Adrenal gland (tissue), 12 donors: ENCODE measurements around the gene ZNF83. TPM values are rescaled to one million over a fixed set of nuclear protein-coding genes. Genes with fewer than 3 reads are reported as not detected.
A peak's percentile ranks its signal among the peaks of the same experiment; 100 is the strongest.

Source experiments
- DNase-seq, 7 donors: peaks; one replicate each; pipeline ENCODE4 v3.0.0-alpha.2; 2019 to 2020
- H3K27ac ChIP-seq, 5 donors: fragments of 200-600 bp; sonication (generic) in 4 of 5; 1 replicate in 3 of 5; 2 replicates in 2 of 5; pipeline versions ENCODE4 v1.5.1 to v1.8.0; 2016 to 2020; ENCODE audit warnings: mild to moderate bottlenecking in 1 of 5
- H3K27me3 ChIP-seq: fragments of 200-600 bp; 2 replicates; pipeline ENCODE4 v1.8.0; 2021
- H3K36me3 ChIP-seq, 2 donors: fragments of 200-600 bp; replicated peaks in 1 of 2; 1 replicate in 1 of 2; 2 replicates in 1 of 2; pipeline versions ENCODE4 v1.5.1 to v1.8.0; 2018 to 2022
- H3K4me1 ChIP-seq, 2 donors: fragments of 200-600 bp; replicated peaks in 1 of 2; 1 replicate in 1 of 2; 2 replicates in 1 of 2; pipeline versions ENCODE4 v1.5.1 to v1.8.0; 2018 to 2021
- H3K4me3 ChIP-seq, 4 donors: fragments of 200-600 bp; sonication (generic) in 3 of 4; one replicate each; pipeline ENCODE4 v1.5.1; 2016 to 2018
- H3K9me3 ChIP-seq, 3 donors: fragments of 200-600 bp; sonication (generic) in 1 of 3; replicated peaks in 1 of 3; 1 replicate in 2 of 3; 2 replicates in 1 of 3; pipeline versions ENCODE4 v1.5.1 to v1.8.0; 2016 to 2021
- POLR2A ChIP-seq, 2 donors: fragments of 450-650 bp; IDR thresholded peaks; one replicate each; pipeline ENCODE4 v1.6.1; 2017; ENCODE audit warnings: antibody characterized with exemption in 2 of 2, mild to moderate bottlenecking in 2 of 2, moderate library complexity in 1 of 2
- WGBS, 4 donors: extraction: QIAGEN DNeasy Blood & Tissue Kit in 2 of 4; methylation state at CpG; one replicate each; pipeline versions ENCODE4 v1.1.5 to v1.1.7; 2013 to 2017; 5-methylcytosine and 5-hydroxymethylcytosine counted together
- intact Hi-C, 2 donors: fragments of 100-400 bp; cut with DNase I; formaldehyde crosslinking; loops; one replicate each; pipeline versions ENCODE4 v1.14.1 to v1.15.0; 2022 to 2023
- polyA plus RNA-seq, 3 donors: library from polyadenylated mRNA; stranded (reverse); fragments of 200-250 nt in 2 of 3; fragments of 350-450 nt in 1 of 3; fragmentation: Illumina TruSeq in 1 of 3; extraction: RNeasy Lipid Tissue Mini Kit (QIAGEN cat#74804) in 1 of 3; gene quantifications; one replicate each; pipeline ENCODE4 v1.2.3, GENCODE V29; 2013 to 2014
- total RNA-seq, 9 donors: library from RNA; depleted of rRNA in 4 of 9; stranded (reverse); fragments of >200 nt in 4 of 9; fragments of 120-200 nt in 1 of 9; fragmentation: NEBNext Ultra II Directional in 1 of 9; extraction: Animal tissue kit (Norgen Biotek cat#: 25700) in 1 of 9; gene quantifications; one replicate each; pipeline versions ENCODE4 v1.1.0 to v1.2.4, GENCODE V29; 2013 to 2023
- TF ChIP-seq, protein P1 (sequence below), 6 experiments: fragments of 450-650 bp in 4 of 6; fragments of 200-600 bp in 2 of 6; sonication (generic) in 1 of 6; IDR thresholded peaks; 1 replicate in 5 of 6; 2 replicates in 1 of 6; pipeline versions ENCODE4 v1.5.1 to v1.8.0; 2016 to 2021; ENCODE audit warnings: antibody characterized with exemption in 6 of 6, mild to moderate bottlenecking in 2 of 6, moderate library complexity in 1 of 6
- donor health status: healthy with polysubstance abuse.
- donor health status: Bipolar disorder and iron deficiency.
- donor health status: DM: yes; HTN: yes; CAD: no.
- donor health status: DM: no; HTN: no; CAD: no.
- donor health status: DM: no; HTN: no; CAD: no.
- donor health status: DM: yes; HTN: yes; CAD: no.

ZNF83 gene
- total and polyA plus RNA-seq, 12 donors: 23.4 to 344 (median 66.1) TPM

DNA sequence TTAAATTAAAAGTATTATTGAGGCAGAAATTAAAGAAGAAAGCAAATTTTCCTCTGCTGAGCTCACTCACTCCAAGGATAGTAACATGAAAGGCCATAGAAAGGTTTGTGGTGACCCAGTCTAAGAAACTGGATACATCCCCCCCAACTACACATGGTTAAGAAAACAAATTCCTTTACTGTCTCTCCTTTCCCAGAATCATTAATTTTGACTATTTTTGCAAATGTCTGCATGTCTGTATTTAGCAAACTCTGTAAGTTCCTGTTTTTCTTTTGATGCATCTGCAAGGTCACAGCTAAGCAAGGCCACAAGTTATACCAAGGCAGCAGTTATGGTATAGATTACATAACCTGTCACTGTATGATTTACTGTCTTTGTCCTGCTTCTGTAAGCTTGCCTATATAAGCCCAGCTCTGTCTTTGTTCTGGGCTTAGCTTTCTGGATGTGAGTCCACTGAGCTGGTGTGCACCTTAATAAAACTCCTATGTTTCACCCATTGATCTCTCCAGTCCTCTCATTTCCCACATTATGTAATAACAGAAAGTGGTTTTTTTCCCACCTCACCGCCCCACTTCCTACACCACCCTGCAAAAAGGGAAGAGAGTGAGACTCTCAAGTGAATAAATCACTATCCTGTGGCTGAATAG lies 8.5 kb upstream of the ZNF83 start:
- no peak for DNase-seq
- no peak for TF ChIP-seq POLR2A (IDR thresholded peaks at IDR 0.05)
- TF ChIP-seq, protein P1, sequence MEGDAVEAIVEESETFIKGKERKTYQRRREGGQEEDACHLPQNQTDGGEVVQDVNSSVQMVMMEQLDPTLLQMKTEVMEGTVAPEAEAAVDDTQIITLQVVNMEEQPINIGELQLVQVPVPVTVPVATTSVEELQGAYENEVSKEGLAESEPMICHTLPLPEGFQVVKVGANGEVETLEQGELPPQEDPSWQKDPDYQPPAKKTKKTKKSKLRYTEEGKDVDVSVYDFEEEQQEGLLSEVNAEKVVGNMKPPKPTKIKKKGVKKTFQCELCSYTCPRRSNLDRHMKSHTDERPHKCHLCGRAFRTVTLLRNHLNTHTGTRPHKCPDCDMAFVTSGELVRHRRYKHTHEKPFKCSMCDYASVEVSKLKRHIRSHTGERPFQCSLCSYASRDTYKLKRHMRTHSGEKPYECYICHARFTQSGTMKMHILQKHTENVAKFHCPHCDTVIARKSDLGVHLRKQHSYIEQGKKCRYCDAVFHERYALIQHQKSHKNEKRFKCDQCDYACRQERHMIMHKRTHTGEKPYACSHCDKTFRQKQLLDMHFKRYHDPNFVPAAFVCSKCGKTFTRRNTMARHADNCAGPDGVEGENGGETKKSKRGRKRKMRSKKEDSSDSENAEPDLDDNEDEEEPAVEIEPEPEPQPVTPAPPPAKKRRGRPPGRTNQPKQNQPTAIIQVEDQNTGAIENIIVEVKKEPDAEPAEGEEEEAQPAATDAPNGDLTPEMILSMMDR (IDR thresholded peaks at IDR 0.05): no peak
- Histone ChIP-seq H3K4me3 (no peak overlapping the region), H3K9me3 (peaks cover 0 to 7% (median 0%) of the 10 kb centered on the region in 3 donors), H3K27ac (no peak overlapping the region), H3K4me1 (no peaks in the 10 kb centered on the region), H3K27me3 (no peaks in the 10 kb centered on the region), H3K36me3 (no peaks in the 10 kb centered on the region)
- WGBS, 4 donors: 86 to 100% (median 93%) methylated on average over 1 of the region's 1 CpG
- intact Hi-C loops: no loop called here

DNA sequence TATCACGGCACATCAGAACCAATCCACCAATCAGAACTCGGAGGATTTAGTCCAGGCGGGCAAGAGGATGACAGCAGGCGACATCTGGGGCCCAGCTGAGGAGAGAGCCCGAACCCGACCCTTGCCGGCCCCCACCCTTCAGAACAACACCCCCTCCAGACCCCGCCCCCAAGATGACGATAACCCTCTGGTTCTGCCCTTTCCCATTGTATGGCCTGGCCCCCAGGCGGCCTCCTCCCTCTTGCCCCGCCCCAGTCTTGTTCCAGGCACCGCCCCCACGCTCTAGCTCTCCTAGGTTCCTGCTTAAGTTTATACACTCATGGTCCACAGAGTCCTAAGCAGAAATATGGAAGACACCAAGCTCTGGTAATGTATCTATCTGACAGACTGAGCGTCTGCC lies 2.8 kb upstream of the ZNF83 start:
- Histone ChIP-seq H3K4me1 (peaks cover 10 to 12% of the 10 kb centered on the region in 2 donors), H3K4me3 (no peak overlapping the region), H3K27me3 (no peaks in the 10 kb centered on the region), H3K27ac (no peak overlapping the region), H3K36me3 (no peaks in the 10 kb centered on the region), H3K9me3 (no peaks in the 10 kb centered on the region)
- intact Hi-C loops: no loop called here
- DNase-seq: no peak
- TF ChIP-seq POLR2A (IDR thresholded peaks at IDR 0.05): no peak
- TF ChIP-seq, protein P1 (IDR thresholded peaks at IDR 0.05): no peak
- WGBS, 4 donors: 61 to 71% (median 65%) methylated on average over 10 to 14 of the region's 14 CpGs

DNA sequence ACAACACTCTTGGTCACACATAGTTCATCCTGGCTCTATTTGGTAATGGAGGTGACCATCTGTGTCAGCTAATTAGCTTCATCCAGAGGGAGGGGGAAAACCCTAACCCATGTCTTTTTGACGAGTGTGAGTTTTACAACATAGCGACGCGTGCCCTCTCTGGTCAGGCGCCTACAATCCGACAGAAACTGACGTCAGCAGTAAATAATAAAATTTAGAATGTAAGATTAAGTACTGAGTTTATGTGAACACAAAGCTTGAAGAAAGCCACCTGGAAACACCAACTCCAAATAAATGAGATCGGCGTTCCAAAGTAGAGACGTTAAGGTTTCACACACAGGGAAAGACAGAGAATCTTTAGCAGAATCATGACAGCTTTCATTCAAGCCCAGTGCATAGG lies 1.8 kb upstream of the ZNF83 start:
- Histone ChIP-seq H3K9me3 (no peaks in the 10 kb centered on the region), H3K4me1 (peaks cover 10 to 12% of the 10 kb centered on the region in 2 donors), H3K27me3 (no peaks in the 10 kb centered on the region), H3K4me3 (no peak overlapping the region), H3K27ac (no peak overlapping the region), H3K36me3 (no peaks in the 10 kb centered on the region)
- no peak for DNase-seq
- TF ChIP-seq, protein P1 (IDR thresholded peaks at IDR 0.05): no peak
- intact Hi-C loops: no loop called here
- WGBS, 4 donors: 89 to 94% (median 92%) methylated on average over 10 of the region's 10 CpGs

DNA sequence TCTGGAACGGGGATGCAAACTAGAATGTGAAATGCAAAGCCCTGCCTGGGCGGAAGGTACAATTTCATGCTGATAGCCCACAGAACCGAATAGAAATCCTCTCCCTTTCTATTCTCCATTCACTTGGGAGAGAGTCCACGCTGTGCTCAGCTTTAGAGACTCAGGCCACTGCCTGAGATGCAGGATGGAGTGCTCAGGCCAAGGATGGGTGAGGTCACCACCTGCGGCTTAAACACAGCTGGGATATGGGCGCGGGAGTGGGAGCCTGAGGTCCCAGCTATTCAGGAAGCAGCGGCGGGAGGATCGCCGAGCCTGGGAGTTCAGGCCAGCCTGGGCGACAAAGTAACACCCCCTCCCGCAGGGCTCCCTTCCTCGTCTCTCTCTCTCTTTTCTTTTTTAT lies 446 bp upstream of the ZNF83 start:
- 4 to 24% (median 10%) methylated on average over 13 to 14 of the region's 14 CpGs for WGBS, 4 donors
- DNase-seq: peak in 6 of 7 donors; percentile 25 to 62 (median 36)
- Histone ChIP-seq H3K27ac (peak overlapping the region in 4 of 5 donors; percentile 36 to 91 (median 62)), H3K4me1 (peaks cover 10 to 12% of the 10 kb centered on the region in 2 donors), H3K36me3 (no peaks in the 10 kb centered on the region), H3K4me3 (peak overlapping the region in 1 of 4 donors; percentile 93), H3K9me3 (no peaks in the 10 kb centered on the region), H3K27me3 (no peaks in the 10 kb centered on the region)
- TF ChIP-seq POLR2A (IDR thresholded peaks at IDR 0.05): no peak
- TF ChIP-seq, protein P1 (IDR thresholded peaks at IDR 0.05): no peak
- intact Hi-C loops: no loop called here
